Suprapubic skin (tissue), 4 donors: Measurements from ENCODE around the gene CRYBG1. TPM values are rescaled to one million over a fixed set of nuclear protein-coding genes. Genes with fewer than 3 reads are reported as not detected.
A peak's percentile ranks its signal among the peaks of the same experiment; 100 is the strongest.

Source experiments
- DNase-seq, 2 donors: peaks; one replicate each; pipeline ENCODE4 v3.0.0-alpha.2; 2019; ENCODE audit warnings: low spot score in 2 of 2
- H3K27ac ChIP-seq: fragments of 200-600 bp; sonication (generic); one replicate; pipeline ENCODE4 v1.5.1; 2019
- H3K27me3 ChIP-seq: fragments of 200-600 bp; sonication (generic); one replicate; pipeline ENCODE4 v1.5.1; 2019
- H3K36me3 ChIP-seq: fragments of 200-600 bp; sonication (generic); one replicate; pipeline ENCODE4 v1.5.1; 2019
- H3K4me1 ChIP-seq: fragments of 200-600 bp; sonication (generic); one replicate; pipeline ENCODE4 v1.5.1; 2019
- H3K4me3 ChIP-seq: fragments of 200-600 bp; sonication (generic); one replicate; pipeline ENCODE4 v1.5.1; 2019; ENCODE audit warnings: mild to moderate bottlenecking
- H3K9me3 ChIP-seq: fragments of 200-600 bp; sonication (generic); one replicate; pipeline ENCODE4 v1.5.1; 2019
- CTCF ChIP-seq, 2 donors: fragments of 200-600 bp in 1 of 2; fragments of 450-650 bp in 1 of 2; sonication (generic) in 1 of 2; IDR thresholded peaks; one replicate each; pipeline ENCODE4 v1.5.1; 2016 to 2019; ENCODE audit warnings: antibody characterized with exemption in 2 of 2, mild to moderate bottlenecking in 1 of 2, moderate library complexity in 1 of 2
- EP300 ChIP-seq: sonication (generic); formaldehyde crosslinking; IDR thresholded peaks from one replicate; pipeline ENCODE4 v1.6.1; 2017; ENCODE audit warnings: antibody characterized with exemption
- POLR2A ChIP-seq, 2 donors: fragments of 450-650 bp; IDR thresholded peaks; one replicate each; pipeline ENCODE4 v1.6.1; 2017; ENCODE audit warnings: antibody characterized with exemption in 2 of 2, mild to moderate bottlenecking in 2 of 2, moderate library complexity in 2 of 2
- POLR2AphosphoS5 ChIP-seq, 3 donors: sonication (generic); formaldehyde crosslinking; IDR thresholded peaks; one replicate each; pipeline ENCODE4 v1.6.1; 2017; ENCODE audit warnings: antibody characterized with exemption in 3 of 3
- WGBS: methylation state at CpG from one replicate; pipeline ENCODE4 v1.1.5; 2018; 5-methylcytosine and 5-hydroxymethylcytosine counted together
- total RNA-seq, 4 donors: library from RNA; depleted of rRNA; stranded (reverse); fragments of >200 nt; gene quantifications; one replicate each; pipeline ENCODE4 v1.1.0, GENCODE V29; 2016

The CRYBG1 gene
- total RNA-seq, 4 donors from 2014 or later: 91.8 to 124 (median 99.7) TPM

DNA sequence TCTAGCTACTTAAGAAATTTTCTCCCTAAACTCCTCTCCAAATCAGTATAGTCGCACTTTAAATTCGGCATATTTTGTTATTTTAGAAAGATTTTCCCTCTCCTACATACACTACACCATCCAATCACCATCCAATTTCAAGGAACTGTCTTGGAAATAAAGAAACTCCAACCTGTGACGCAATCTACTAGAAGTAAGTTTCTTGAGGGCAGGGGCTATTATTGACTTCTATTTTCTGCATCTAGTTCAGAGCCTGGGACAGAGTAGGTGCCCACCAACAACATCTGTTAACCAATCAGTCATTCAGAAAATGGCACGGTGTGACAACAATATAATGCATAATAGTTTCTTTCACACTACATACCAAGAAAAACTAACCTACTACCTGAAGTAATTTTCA, 38.6 kb upstream of the CRYBG1 start:
- Histone ChIP-seq H3K4me3 (no peak overlapping the region), H3K9me3 (no peaks in the 10 kb centered on the region), H3K27ac (no peak overlapping the region), H3K27me3 (no peaks in the 10 kb centered on the region), H3K36me3 (no peaks in the 10 kb centered on the region), H3K4me1 (peaks cover 34% of the 10 kb centered on the region)
- TF ChIP-seq EP300 (no peak), CTCF (IDR thresholded peaks at IDR 0.05) (no peak)
- no peak for DNase-seq
- 93% methylated on average over 4 of the region's 4 CpGs for WGBS

- WGBS: 3% methylated on average over 9 of the region's 9 CpGs
- no peaks in the 10 kb centered on the region for H3K9me3 ChIP-seq
- no peak for TF ChIP-seq CTCF (IDR thresholded peaks at IDR 0.05)
- TF ChIP-seq POLR2AphosphoS5 (IDR thresholded peaks at IDR 0.05): no peak
- no peak for TF ChIP-seq EP300
- TF ChIP-seq POLR2A (IDR thresholded peaks at IDR 0.05): no peak
Observed at GRCh38 chr6:106324726-106325335, 35.7 kb upstream of the CRYBG1 start.

GRCh38 chr6:106325336-106326178, 35.0 kb upstream of the CRYBG1 start, which contains the start of gene ATG5:
TSS of gene ATG5 (minus strand) at chr6:106325760. CDS start at chr6:106316208, 9,552 bp downstream.
- 1% methylated on average over 46 of the region's 56 CpGs for WGBS
- Histone ChIP-seq H3K4me1 (peaks cover 34% of the 10 kb centered on the region), H3K36me3 (no peaks in the 10 kb centered on the region), H3K27ac (peak within 1 kb of the TSS; percentile 90), H3K27me3 (peaks cover under 1% of the 10 kb centered on the region), H3K4me3 (peak within 1 kb of the TSS; percentile 73), H3K9me3 (no peaks in the 10 kb centered on the region)
- TF ChIP-seq POLR2A (IDR thresholded peaks at IDR 0.05): peak in 1 of 2 donors; percentile 61
- TF ChIP-seq EP300: no peak
- peak in 1 of 3 donors; percentile 70 for TF ChIP-seq POLR2AphosphoS5 (IDR thresholded peaks at IDR 0.05)
- peak; percentile 100 for DNase-seq

More at GRCh38 chr6:106324726-106325335, 35.7 kb upstream of the CRYBG1 start:
- peaks cover 34% of the 10 kb centered on the region for H3K4me1 ChIP-seq
- no peaks in the 10 kb centered on the region for H3K36me3 ChIP-seq
- H3K4me3 ChIP-seq: peak overlapping the region; percentile 73
- H3K27me3 ChIP-seq: no peaks in the 10 kb centered on the region
- no peak for DNase-seq
- H3K27ac ChIP-seq: peak overlapping the region; percentile 90

DNA sequence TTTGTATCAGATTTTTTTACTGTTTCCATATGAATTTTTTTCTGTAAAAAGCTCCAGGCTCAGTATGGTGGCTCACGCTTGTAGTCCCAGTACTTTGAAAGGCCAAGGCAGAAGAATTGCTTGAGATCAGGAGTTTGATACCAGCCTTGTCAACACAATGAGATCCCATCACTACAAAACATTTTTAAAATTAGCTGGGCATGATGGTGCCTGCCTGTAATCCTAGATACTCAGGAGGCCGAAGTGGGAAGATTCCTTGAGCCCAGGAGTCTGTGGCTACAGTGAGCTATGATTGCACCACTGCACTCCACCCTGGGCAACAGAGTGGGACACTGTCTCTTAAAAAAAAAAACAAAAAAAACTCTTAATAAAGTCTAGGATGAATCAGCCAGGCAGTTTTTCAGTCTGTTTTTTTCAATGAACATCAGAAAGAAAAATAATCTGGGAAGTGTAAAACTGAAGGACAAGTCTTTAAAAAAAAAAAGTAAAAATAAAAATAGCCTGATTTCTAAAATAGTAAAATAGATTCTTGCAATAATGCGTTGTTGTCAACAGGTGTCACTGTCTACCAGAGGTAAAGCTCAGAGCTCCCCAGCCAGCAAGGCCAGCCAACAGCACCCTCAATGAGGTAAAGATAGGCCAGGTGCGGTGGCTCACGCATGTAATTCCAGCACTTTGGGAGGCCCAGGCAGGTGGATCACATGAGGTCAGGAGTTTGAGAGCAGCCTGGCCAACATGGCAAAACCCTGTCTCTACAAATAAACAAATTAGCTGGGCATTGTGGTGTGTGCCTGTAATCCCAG, 25.7 kb upstream of the CRYBG1 start:
- Histone ChIP-seq H3K4me1 (no peaks in the 10 kb centered on the region), H3K4me3 (no peak overlapping the region), H3K27me3 (peaks cover 3% of the 10 kb centered on the region), H3K9me3 (no peaks in the 10 kb centered on the region), H3K27ac (no peak overlapping the region), H3K36me3 (no peaks in the 10 kb centered on the region)
- 29% methylated on average over 5 of the region's 5 CpGs for WGBS
- peak; percentile 42 to 46 for TF ChIP-seq CTCF (IDR thresholded peaks at IDR 0.05)
- TF ChIP-seq EP300: no peak
- DNase-seq: no peak

- H3K4me1 ChIP-seq: no peaks in the 10 kb centered on the region
- no peak for DNase-seq
- no peaks in the 10 kb centered on the region for H3K9me3 ChIP-seq
- no peaks in the 10 kb centered on the region for H3K27me3 ChIP-seq
- 23% methylated on average over 9 of the region's 9 CpGs for WGBS
- no peak overlapping the region for H3K4me3 ChIP-seq
- H3K36me3 ChIP-seq: no peaks in the 10 kb centered on the region
- TF ChIP-seq EP300: no peak
- TF ChIP-seq POLR2AphosphoS5 (IDR thresholded peaks at IDR 0.05): no peak
- TF ChIP-seq CTCF (IDR thresholded peaks at IDR 0.05): peak; percentile 49 to 73
- TF ChIP-seq POLR2A (IDR thresholded peaks at IDR 0.05): no peak
- no peak overlapping the region for H3K27ac ChIP-seq
Observed at GRCh38 chr6:106339334-106340029, 21.0 kb upstream of the CRYBG1 start.
